ENCODE results near the gene FAAH.

GRCh38 chr1:46368791-46369190 lies 25.3 kb upstream of the FAAH start:
- TF ChIP-seq EZH2phosphoT487 (IDR thresholded peaks at IDR 0.05; ENCODE audit: low read depth) (no peak), CTCF (IDR thresholded peaks at IDR 0.05; ENCODE audit: low read depth, low read length) (no peak)
